ENCODE results near the gene TRPT1.
A peak's percentile ranks its signal among the peaks of the same experiment; 100 is the strongest.

The TRPT1 gene

DNA sequence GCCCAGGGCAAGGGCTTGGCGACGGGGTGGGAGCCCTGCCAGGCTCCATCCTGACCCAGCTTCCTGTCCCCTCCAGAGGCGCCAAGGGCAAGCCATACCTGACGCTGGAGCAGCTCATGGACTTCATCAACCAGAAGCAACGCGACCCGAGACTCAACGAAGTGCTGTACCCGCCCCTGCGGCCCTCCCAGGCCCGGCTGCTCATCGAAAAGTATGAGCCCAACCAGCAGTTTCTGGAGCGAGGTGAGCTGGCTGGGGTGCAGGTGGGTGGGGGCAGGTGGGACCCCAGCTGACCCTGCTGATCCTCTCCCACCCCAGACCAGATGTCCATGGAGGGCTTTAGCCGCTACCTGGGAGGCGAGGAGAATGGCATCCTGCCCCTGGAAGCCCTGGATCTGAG is 30.3 kb upstream of the TRPT1 start:
- Histone ChIP-seq H3K4me1 (ENCODE audit: control insufficient read depth, insufficient read depth, low read length) (0 out of 2 replicates have a peak, but pooled peaks cover 4% of the 10 kb centered on the region), H3K36me3 (ENCODE audit: control insufficient read depth, insufficient read depth, low read length) (peaks cover 49% of the 10 kb centered on the region), H3K4me3 (ENCODE audit: low read length) (no peak overlapping the region), H3K27ac (ENCODE audit: low read length) (no peak overlapping the region), H3K9me3 (ENCODE audit: control insufficient read depth, insufficient read depth, low read length) (no peaks in the 10 kb centered on the region), H3K27me3 (ENCODE audit: control insufficient read depth, insufficient read depth, low read length) (no peaks in the 10 kb centered on the region)
- no peak for DNase-seq (ENCODE audit: low read depth, low spot score)
- no CpG with 5 or more reads among the region's 15 CpGs for WGBS (ENCODE audit: insufficient coverage, insufficient read length)

DNA sequence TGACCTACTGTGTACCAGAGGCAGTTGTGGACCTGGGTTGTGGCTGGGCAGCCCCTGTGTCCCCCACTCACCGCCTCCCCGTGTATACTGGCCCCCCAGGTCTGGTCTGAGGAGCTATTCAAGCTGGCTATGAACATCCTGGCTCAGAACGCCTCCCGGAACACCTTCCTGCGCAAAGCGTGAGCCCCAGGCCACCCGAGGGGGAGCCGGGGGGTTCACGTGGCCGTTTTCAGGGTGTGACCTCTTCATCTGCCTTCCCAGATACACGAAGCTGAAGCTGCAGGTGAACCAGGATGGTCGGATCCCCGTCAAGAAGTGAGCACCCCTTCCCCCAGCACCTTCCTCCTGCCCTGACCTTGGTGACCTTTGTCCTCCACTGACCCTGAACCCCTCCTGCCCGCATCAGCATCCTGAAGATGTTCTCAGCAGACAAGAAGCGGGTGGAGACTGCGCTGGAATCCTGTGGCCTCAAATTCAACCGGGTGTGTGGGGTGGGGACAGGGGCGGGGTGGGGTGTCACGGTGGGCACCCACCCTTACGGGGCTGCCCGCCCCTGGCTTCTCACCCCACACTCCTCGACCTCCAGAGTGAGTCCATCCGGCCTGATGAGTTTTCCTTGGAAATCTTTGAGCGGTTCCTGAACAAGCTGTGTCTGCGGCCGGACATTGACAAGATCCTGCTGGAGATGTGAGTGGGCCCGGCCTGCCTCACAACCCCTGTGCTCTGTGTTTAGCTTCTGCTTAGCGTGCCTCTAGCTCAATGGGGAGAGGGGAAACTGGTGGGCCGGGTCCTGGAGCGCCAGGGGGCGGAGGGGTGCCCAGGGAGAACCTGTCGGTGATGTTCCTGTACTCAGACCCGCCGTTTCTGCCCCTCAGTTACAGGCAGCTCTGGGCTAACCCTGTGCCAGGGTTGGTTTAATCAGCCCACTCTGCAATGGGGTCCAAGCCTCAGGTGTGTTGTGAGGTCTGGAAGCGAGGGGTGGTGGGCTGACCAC is 29.4 kb upstream of the TRPT1 start:
- H3K36me3 ChIP-seq (ENCODE audit: control insufficient read depth, insufficient read depth, low read length), result peaks cover 46% of the 10 kb centered on the region
- H3K4me3 ChIP-seq (ENCODE audit: low read length), result no peak overlapping the region
- no peak for DNase-seq (ENCODE audit: low read depth, low spot score)
- no CpG with 5 or more reads among the region's 35 CpGs for WGBS (ENCODE audit: insufficient coverage, insufficient read length)
- no peaks in the 10 kb centered on the region for H3K27me3 ChIP-seq (ENCODE audit: control insufficient read depth, insufficient read depth, low read length)
- H3K9me3 ChIP-seq (ENCODE audit: control insufficient read depth, insufficient read depth, low read length), result no peaks in the 10 kb centered on the region
- 0 out of 2 replicates have a peak, but pooled peaks cover 4% of the 10 kb centered on the region for H3K4me1 ChIP-seq (ENCODE audit: control insufficient read depth, insufficient read depth, low read length)
- H3K27ac ChIP-seq (ENCODE audit: low read length), result no peak overlapping the region

DNA sequence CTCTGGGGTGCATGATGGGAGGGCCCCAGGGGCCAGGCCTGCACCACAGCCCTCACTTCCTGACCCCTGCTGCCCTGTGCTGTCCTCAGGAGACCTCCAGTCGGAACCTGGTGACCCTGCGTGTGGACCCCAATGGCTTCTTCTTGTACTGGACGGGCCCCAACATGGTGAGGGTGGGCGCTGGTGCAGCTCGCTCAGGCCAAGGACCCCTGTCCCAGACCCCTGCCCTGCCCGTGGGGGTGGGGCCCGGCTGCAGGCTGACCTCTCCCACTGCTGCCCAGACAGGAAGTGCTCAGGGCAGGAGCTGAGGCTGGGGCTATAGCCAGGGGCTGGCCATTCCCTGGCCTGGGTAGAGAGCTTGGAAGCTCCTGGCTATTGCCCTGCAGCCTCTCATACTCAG is 28.3 kb upstream of the TRPT1 start:
- DNase-seq (ENCODE audit: low read depth, low spot score), result no peak
- Histone ChIP-seq H3K9me3 (ENCODE audit: control insufficient read depth, insufficient read depth, low read length) (no peaks in the 10 kb centered on the region), H3K36me3 (ENCODE audit: control insufficient read depth, insufficient read depth, low read length) (peaks cover 36% of the 10 kb centered on the region), H3K4me3 (ENCODE audit: low read length) (no peak overlapping the region; the same call in 1 of the 2 replicates), H3K27me3 (ENCODE audit: control insufficient read depth, insufficient read depth, low read length) (no peaks in the 10 kb centered on the region), H3K27ac (ENCODE audit: low read length) (no peak overlapping the region), H3K4me1 (ENCODE audit: control insufficient read depth, insufficient read depth, low read length) (peaks cover 8% of the 10 kb centered on the region; the same call in 1 of the 2 replicates)
- WGBS (ENCODE audit: insufficient coverage, insufficient read length), result no CpG with 5 or more reads among the region's 7 CpGs

DNA sequence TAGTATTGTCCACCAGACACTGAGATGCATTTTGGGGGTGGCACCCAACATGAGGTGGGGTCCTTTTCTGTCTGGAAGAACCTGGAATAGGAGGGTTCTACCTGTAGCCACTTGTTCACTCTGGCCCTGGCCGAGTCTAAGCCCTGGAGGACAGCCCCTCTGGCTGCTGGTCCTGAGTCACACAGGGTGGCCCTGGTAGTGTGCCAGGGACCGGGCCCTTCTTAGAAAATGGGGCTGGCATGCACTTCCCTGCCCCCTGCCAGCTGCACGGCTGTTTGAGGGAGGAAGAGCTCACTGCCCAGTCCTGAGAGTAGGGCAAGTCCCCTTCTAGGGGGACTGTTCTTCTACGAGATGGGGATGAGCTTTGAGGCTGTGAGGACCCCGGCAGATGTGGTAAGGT is 27.5 kb upstream of the TRPT1 start:
- Histone ChIP-seq H3K27ac (ENCODE audit: low read length) (no peak overlapping the region), H3K4me3 (ENCODE audit: low read length) (no peak overlapping the region), H3K27me3 (ENCODE audit: control insufficient read depth, insufficient read depth, low read length) (no peaks in the 10 kb centered on the region), H3K9me3 (ENCODE audit: control insufficient read depth, insufficient read depth, low read length) (no peaks in the 10 kb centered on the region), H3K4me1 (ENCODE audit: control insufficient read depth, insufficient read depth, low read length) (peaks cover 14% of the 10 kb centered on the region), H3K36me3 (ENCODE audit: control insufficient read depth, insufficient read depth, low read length) (peaks cover 28% of the 10 kb centered on the region)
- WGBS (ENCODE audit: insufficient coverage, insufficient read length), result no CpG with 5 or more reads among the region's 5 CpGs
- DNase-seq (ENCODE audit: low read depth, low spot score), result no peak

DNA sequence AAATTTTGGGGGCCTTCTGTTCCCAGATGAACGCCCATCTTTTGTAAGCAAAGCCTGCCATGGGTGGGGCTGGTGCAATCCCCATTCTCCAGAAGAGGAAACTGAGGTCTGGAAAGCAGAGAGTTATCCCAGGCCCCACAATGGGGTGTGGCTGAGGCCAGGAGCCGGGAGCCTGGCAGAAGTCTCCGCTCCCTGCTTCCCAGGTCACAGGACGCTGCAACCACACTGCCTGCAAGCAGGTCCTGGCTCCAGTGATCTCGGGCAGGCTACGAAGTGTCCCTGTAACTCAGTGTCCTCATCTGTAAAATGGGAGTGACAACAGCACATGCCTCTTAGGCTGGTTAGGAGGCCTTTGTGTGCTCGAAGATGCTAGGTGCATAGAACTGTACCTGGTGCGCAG is 27.1 kb upstream of the TRPT1 start:
- Histone ChIP-seq H3K27ac (ENCODE audit: low read length) (no peak overlapping the region), H3K9me3 (ENCODE audit: control insufficient read depth, insufficient read depth, low read length) (no peaks in the 10 kb centered on the region), H3K4me1 (ENCODE audit: control insufficient read depth, insufficient read depth, low read length) (peaks cover 15% of the 10 kb centered on the region), H3K27me3 (ENCODE audit: control insufficient read depth, insufficient read depth, low read length) (no peaks in the 10 kb centered on the region), H3K36me3 (ENCODE audit: control insufficient read depth, insufficient read depth, low read length) (peaks cover 25% of the 10 kb centered on the region), H3K4me3 (ENCODE audit: low read length) (no peak overlapping the region)
- WGBS (ENCODE audit: insufficient coverage, insufficient read length), result no CpG with 5 or more reads among the region's 8 CpGs
- no peak for DNase-seq (ENCODE audit: low read depth, low spot score)

DNA sequence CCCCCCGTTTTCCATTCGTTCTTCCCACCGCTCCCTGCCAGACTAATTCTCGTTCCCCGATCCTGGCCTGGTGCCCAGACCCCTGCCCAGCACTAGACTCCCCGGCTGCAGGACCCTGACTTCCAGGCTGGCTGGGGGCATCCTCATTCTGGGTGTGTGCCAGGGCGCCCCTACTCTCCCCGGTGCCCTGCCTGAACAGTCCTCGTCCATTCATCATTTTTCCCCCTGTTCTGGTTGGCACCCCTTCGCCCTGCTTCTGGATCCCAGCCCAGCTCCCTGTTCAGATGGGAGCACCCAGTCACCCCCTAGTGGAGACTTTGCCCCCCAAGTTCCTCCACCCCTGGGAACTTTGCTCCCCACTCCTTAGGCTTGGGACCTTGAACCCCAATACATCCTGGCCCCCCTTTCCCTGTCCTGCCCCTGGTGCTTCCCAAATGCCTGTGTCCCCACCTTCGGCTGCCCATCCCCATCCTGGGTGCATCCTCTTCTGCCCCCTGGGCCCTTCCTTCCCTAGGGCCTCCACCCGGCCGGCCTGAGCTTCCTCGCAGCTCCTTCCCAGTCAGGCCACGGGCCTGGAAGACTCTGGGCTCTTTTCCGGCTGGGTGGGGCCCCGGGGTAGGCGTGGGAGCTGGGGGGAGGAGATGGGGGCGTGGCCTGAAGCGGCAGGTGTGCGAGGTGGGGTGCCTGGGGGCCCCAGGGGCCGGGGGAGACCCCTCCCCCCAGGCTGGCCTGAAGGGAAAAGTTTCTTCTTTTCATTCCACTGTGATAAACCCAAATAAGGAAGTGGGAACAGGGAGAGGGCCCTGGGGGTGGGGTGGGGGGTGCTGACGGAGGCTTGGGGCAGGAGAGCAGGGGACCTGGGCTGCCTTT is 26.3 kb upstream of the TRPT1 start:
- H3K27me3 ChIP-seq (ENCODE audit: control insufficient read depth, insufficient read depth, low read length), result no peaks in the 10 kb centered on the region
- peaks cover 17% of the 10 kb centered on the region for H3K4me1 ChIP-seq (ENCODE audit: control insufficient read depth, insufficient read depth, low read length)
- WGBS (ENCODE audit: insufficient coverage, insufficient read length), result no CpG with 5 or more reads among the region's 23 CpGs
- peak overlapping the region; percentile 84; the same call in 1 of the 2 replicates for H3K4me3 ChIP-seq (ENCODE audit: low read length)
- H3K9me3 ChIP-seq (ENCODE audit: control insufficient read depth, insufficient read depth, low read length), result no peaks in the 10 kb centered on the region
- H3K36me3 ChIP-seq (ENCODE audit: control insufficient read depth, insufficient read depth, low read length), result peaks cover 25% of the 10 kb centered on the region
- no peak for DNase-seq (ENCODE audit: low read depth, low spot score)
- H3K27ac ChIP-seq (ENCODE audit: low read length), result no peak overlapping the region

DNA sequence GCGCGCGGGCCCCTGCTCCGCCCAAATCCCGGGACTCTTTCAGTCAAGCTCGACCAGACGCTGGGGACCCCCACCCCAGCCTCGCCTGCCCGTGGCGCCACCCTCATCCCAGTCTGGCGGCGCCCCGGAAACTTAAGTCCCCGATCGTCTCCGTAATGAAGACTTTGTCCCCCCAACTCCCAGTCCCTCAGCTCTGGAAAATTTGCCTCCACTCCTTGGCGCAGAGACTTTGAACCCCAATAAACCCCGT is 25.7 kb upstream of the TRPT1 start:
- H3K27ac ChIP-seq (ENCODE audit: low read length), result no peak overlapping the region
- H3K4me1 ChIP-seq (ENCODE audit: control insufficient read depth, insufficient read depth, low read length), result peaks cover 17% of the 10 kb centered on the region
- peak overlapping the region; percentile 84; the same call in 1 of the 2 replicates for H3K4me3 ChIP-seq (ENCODE audit: low read length)
- no peaks in the 10 kb centered on the region for H3K27me3 ChIP-seq (ENCODE audit: control insufficient read depth, insufficient read depth, low read length)
- peaks cover 24% of the 10 kb centered on the region for H3K36me3 ChIP-seq (ENCODE audit: control insufficient read depth, insufficient read depth, low read length)
- WGBS (ENCODE audit: insufficient coverage, insufficient read length), result no CpG with 5 or more reads among the region's 18 CpGs
- no peak for DNase-seq (ENCODE audit: low read depth, low spot score)
- no peaks in the 10 kb centered on the region for H3K9me3 ChIP-seq (ENCODE audit: control insufficient read depth, insufficient read depth, low read length)

DNA sequence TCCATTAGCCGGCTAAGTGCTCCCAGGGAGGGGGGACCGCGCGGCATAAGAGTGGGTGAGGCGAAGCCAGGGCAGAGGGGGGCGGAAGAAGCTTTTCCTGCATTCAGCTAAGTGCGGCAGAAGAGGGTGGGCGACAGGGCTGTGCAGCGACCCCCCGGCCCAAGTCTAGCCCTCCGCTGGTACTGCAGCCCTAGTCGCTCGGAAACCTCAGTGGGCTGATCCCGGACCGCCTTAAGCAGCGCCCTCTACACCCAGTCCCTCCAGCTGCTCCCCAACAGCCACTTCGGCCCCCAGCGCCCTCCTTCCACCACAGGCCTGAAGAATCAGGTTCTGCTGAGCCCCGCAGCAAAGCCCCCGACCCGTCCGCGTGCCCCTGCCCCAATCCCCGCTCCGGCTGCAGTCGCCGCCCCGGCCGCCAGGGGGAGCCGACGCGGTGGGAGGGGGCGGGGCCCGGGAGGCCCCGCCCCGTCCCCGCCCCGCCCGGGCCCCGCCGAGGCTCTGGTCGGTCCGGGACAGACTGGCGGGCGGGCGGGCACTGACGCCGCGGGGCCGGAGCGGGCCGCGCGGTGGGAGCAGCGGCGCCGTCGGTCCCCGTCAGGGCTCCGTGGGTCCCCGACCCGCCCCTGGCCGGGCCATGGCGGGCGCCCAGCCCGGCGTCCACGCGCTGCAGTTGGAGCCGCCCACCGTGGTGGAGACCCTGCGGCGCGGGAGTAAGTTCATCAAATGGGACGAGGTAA is 25.2 kb upstream of the TRPT1 start, which contains the start of gene PLCB3:
PLCB3 (plus strand) TSS at position 515 of the 737 bp plus-strand sequence; CDS start at position 635, 120 bp downstream.
- DNase-seq (ENCODE audit: low read depth, low spot score), result no peak
- Histone ChIP-seq H3K36me3 (ENCODE audit: control insufficient read depth, insufficient read depth, low read length) (peaks cover 19% of the 10 kb centered on the region), H3K4me1 (ENCODE audit: control insufficient read depth, insufficient read depth, low read length) (peaks cover 17% of the 10 kb centered on the region), H3K27ac (ENCODE audit: low read length) (no peak within 1 kb of the TSS), H3K9me3 (ENCODE audit: control insufficient read depth, insufficient read depth, low read length) (no peaks in the 10 kb centered on the region), H3K4me3 (ENCODE audit: low read length) (peak within 1 kb of the TSS; percentile 84; the same call in 1 of the 2 replicates), H3K27me3 (ENCODE audit: control insufficient read depth, insufficient read depth, low read length) (no peaks in the 10 kb centered on the region)
- WGBS (ENCODE audit: insufficient coverage, insufficient read length), result no CpG with 5 or more reads among the region's 75 CpGs

DNA sequence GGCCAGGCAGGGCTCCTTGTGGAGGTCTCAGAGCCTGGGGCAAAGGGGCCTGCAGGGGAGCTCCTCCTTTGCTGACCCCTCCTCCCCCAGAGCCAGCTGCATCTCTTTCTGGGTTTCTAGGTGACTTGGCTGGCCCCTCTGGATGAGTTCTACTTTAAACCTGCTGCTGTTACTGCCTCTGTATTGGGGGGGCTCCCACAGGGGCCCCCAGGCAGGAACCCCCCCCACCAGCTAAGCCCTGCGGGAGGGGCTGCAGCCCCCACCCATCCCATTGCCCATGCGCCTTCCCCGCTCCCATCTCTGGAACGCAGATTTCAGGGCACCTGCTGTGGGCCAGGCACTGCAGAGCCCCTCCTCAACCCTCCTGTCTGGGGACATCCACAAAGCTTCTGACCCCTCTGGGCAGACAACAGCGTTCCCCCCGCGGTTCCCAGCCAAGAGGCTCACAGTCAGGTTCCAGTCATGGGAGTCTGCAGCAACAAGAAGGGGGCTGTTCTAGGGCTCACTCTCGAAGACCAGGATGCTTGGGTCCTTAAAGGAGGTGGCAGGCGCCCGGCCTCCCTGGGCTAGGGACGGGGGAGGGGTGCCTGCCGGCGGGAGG is 24.5 kb upstream of the TRPT1 start:
- H3K9me3 ChIP-seq (ENCODE audit: control insufficient read depth, insufficient read depth, low read length), result no peaks in the 10 kb centered on the region
- peaks cover 12% of the 10 kb centered on the region for H3K36me3 ChIP-seq (ENCODE audit: control insufficient read depth, insufficient read depth, low read length)
- H3K4me1 ChIP-seq (ENCODE audit: control insufficient read depth, insufficient read depth, low read length), result peaks cover 17% of the 10 kb centered on the region
- H3K27ac ChIP-seq (ENCODE audit: low read length), result no peak overlapping the region
- peak overlapping the region; percentile 50; the same call in 1 of the 2 replicates for H3K4me3 ChIP-seq (ENCODE audit: low read length)
- no peaks in the 10 kb centered on the region for H3K27me3 ChIP-seq (ENCODE audit: control insufficient read depth, insufficient read depth, low read length)
- DNase-seq (ENCODE audit: low read depth, low spot score), result no peak
- no CpG with 5 or more reads among the region's 13 CpGs for WGBS (ENCODE audit: insufficient coverage, insufficient read length)
